ENCODE results near the gene AFMID. TPM values are rescaled to one million over a fixed set of nuclear protein-coding genes. Genes with fewer than 3 reads are reported as not detected.
A peak's percentile ranks its signal among the peaks of the same experiment; 100 is the strongest.

Gene AFMID
- total RNA-seq, 2 experiments from 2014 or later, result 0.42 to 0.60 TPM

- Histone ChIP-seq H3K9me3 (ENCODE audit: control insufficient read depth in 1 of 2, insufficient read depth in 1 of 2, low read length in 2 of 2) (no peaks in the 10 kb centered on the region), H3K36me3 (ENCODE audit: insufficient read depth, low read length) (no peaks in the 10 kb centered on the region), H3K4me3 (ENCODE audit: low read length) (no peak overlapping the region), H3K27me3 (ENCODE audit: control insufficient read depth in 1 of 2, insufficient read depth in 2 of 2, low read length in 2 of 2) (peaks cover 17 to 18% of the 10 kb centered on the region in 2 experiments), H3K4me1 (ENCODE audit: insufficient read depth, low read length) (peaks cover 15% of the 10 kb centered on the region), H3K27ac (ENCODE audit: low read depth in 1 of 2, low read length in 2 of 2) (no peak overlapping the region)
- POLR2A ChIA-PET, result interaction anchor here (1.0 kb wide), 1 partner anchor 33 kb away, joined by 3 read pairs; no protein-coding TSS in a partner anchor
- DNase-seq (no peak), ATAC-seq (ENCODE audit: poor library complexity) (no peak)
- H3K4me1 Mint-ChIP-seq (ENCODE audit: low read depth), result peaks cover 10% of the 10 kb centered on the region
- H3K4me3 Mint-ChIP-seq, result no peak overlapping the region
- CTCF ChIA-PET, result interaction anchor here (1.1 kb wide), 1 partner anchor 26 kb away, joined by 4 read pairs; no protein-coding TSS in a partner anchor
- intact Hi-C loops (cut with DNase I, micrococcal nuclease), result no loop called here
- H3K27me3 Mint-ChIP-seq, result peaks cover 13% of the 10 kb centered on the region
- H3K36me3 Mint-ChIP-seq (ENCODE audit: low read depth), result no peaks in the 10 kb centered on the region
- no peak for TF ChIP-seq CTCF (IDR thresholded peaks at IDR 0.05)
- no peak overlapping the region for H3K27ac Mint-ChIP-seq
- no peaks in the 10 kb centered on the region for H3K9me3 Mint-ChIP-seq
Observed at GRCh38 chr17:78225088-78225865, 38.1 kb downstream of the AFMID start.

- Histone ChIP-seq H3K4me3 (ENCODE audit: low read length) (no peak overlapping the region), H3K27me3 (ENCODE audit: control insufficient read depth in 1 of 2, insufficient read depth in 2 of 2, low read length in 2 of 2) (peaks cover 26 to 28% of the 10 kb centered on the region in 2 experiments), H3K4me1 (ENCODE audit: insufficient read depth, low read length) (peaks cover 16% of the 10 kb centered on the region), H3K27ac (ENCODE audit: low read depth in 1 of 2, low read length in 2 of 2) (no peak overlapping the region), H3K9me3 (ENCODE audit: control insufficient read depth in 1 of 2, insufficient read depth in 1 of 2, low read length in 2 of 2) (peaks cover 0 to 4% of the 10 kb centered on the region in 2 experiments), H3K36me3 (ENCODE audit: insufficient read depth, low read length) (no peaks in the 10 kb centered on the region)
- peaks cover 21% of the 10 kb centered on the region for H3K27me3 Mint-ChIP-seq
- ATAC-seq (ENCODE audit: poor library complexity) (no peak), DNase-seq (no peak)
- TF ChIP-seq CTCF (IDR thresholded peaks at IDR 0.05), result no peak
- no peaks in the 10 kb centered on the region for H3K9me3 Mint-ChIP-seq
- H3K36me3 Mint-ChIP-seq (ENCODE audit: low read depth), result no peaks in the 10 kb centered on the region
- peaks cover 15% of the 10 kb centered on the region for H3K4me1 Mint-ChIP-seq (ENCODE audit: low read depth)
- H3K27ac Mint-ChIP-seq, result no peak overlapping the region
- intact Hi-C loops (cut with DNase I, micrococcal nuclease), result no loop called here
- ChIA-PET CTCF (interaction anchor here (1.1 to 1.2 kb wide), 2 partner anchors 25 to 50 kb away, joined by 4 read pairs; no protein-coding TSS in a partner anchor), POLR2A (interaction anchor here (1.0 kb wide), 2 partner anchors 32 to 88 kb away, joined by 3 read pairs; no protein-coding TSS in a partner anchor)
- H3K4me3 Mint-ChIP-seq, result no peak overlapping the region
Observed at GRCh38 chr17:78226055-78226758, 39.0 kb downstream of the AFMID start.

- Mint-ChIP-seq H3K36me3 (ENCODE audit: low read depth) (no peaks in the 10 kb centered on the region), H3K4me3 (no peak overlapping the region), H3K9me3 (no peaks in the 10 kb centered on the region), H3K27me3 (peaks cover 22% of the 10 kb centered on the region), H3K27ac (no peak overlapping the region), H3K4me1 (ENCODE audit: low read depth) (peaks cover 15% of the 10 kb centered on the region)
- H3K9me3 ChIP-seq (ENCODE audit: control insufficient read depth in 1 of 2, insufficient read depth in 1 of 2, low read length in 2 of 2), result peaks cover 0 to 8% of the 10 kb centered on the region in 2 experiments
- no peak for ATAC-seq (ENCODE audit: poor library complexity)
- intact Hi-C loops (cut with DNase I, micrococcal nuclease), result no loop called here
- no peaks in the 10 kb centered on the region for H3K36me3 ChIP-seq (ENCODE audit: insufficient read depth, low read length)
- peaks cover 20% of the 10 kb centered on the region for H3K4me1 ChIP-seq (ENCODE audit: insufficient read depth, low read length)
- ChIA-PET POLR2A (interaction anchor here (1.0 kb wide), 1 partner anchor 87 kb away, joined by 3 read pairs; no protein-coding TSS in a partner anchor), CTCF (interaction anchor here (1.2 kb wide), 1 partner anchor 50 kb away, joined by 4 read pairs; no protein-coding TSS in a partner anchor)
- no peak overlapping the region for H3K27ac ChIP-seq (ENCODE audit: low read depth in 1 of 2, low read length in 2 of 2)
- DNase-seq, result peak in 2 of 14 experiments; percentile 38 to 46
- H3K27me3 ChIP-seq (ENCODE audit: control insufficient read depth in 1 of 2, insufficient read depth in 2 of 2, low read length in 2 of 2), result peaks cover 30 to 33% of the 10 kb centered on the region in 2 experiments
- H3K4me3 ChIP-seq (ENCODE audit: low read length), result no peak overlapping the region
- TF ChIP-seq CTCF (IDR thresholded peaks at IDR 0.05), result no peak
Observed at GRCh38 chr17:78226759-78227454, 39.7 kb downstream of the AFMID start.

All from CD4-positive, alpha-beta T cell (primary cell).